K562 (cell line): ENCODE measurements around the gene KRR1. TPM values are rescaled to one million over a fixed set of nuclear protein-coding genes. Genes with fewer than 3 reads are reported as not detected.
A peak's percentile ranks its signal among the peaks of the same experiment; 100 is the strongest.

ENCODE experiments used
- CBX8 ChIP-seq: fragments of 200-600 bp; sonication (generic); IDR thresholded peaks from 2 replicates; pipeline ENCODE4 v1.6.1; 2012; ENCODE audit warnings: borderline replicate concordance, mixed run types, low read depth, mild to moderate bottlenecking, moderate library complexity, mixed read lengths, low read length, control low read depth, inconsistent platforms; ENCODE audit not compliant: poor library complexity, severe bottlenecking; ENCODE audit errors: extremely low read depth
- CTCFL ChIP-seq: IDR thresholded peaks from 2 replicates; pipeline ENCODE4 v1.6.1; 2011; ENCODE audit warnings: borderline replicate concordance, low read depth, mild to moderate bottlenecking, moderate library complexity, low read length; ENCODE audit not compliant: insufficient read depth, poor library complexity, severe bottlenecking
- EZH2 ChIP-seq: IDR thresholded peaks from 2 replicates; pipeline ENCODE4 v1.6.1; 2012; ENCODE audit warnings: low read depth, mild to moderate bottlenecking, inconsistent platforms, low read length, borderline replicate concordance
- FIP1L1 ChIP-seq: fragments of 200-400 bp; formaldehyde crosslinking; IDR thresholded peaks from 2 replicates; pipeline ENCODE4 v1.6.1; 2018; ENCODE audit warnings: mild to moderate bottlenecking, low read depth, low read length; ENCODE audit not compliant: poor library complexity, severe bottlenecking
- GATAD2B ChIP-seq: fragments of 450-650 bp; IDR thresholded peaks from 2 replicates; pipeline ENCODE4 v1.6.1; 2017; ENCODE audit warnings: mild to moderate bottlenecking, borderline replicate concordance
- KHSRP ChIP-seq: fragments of 450-650 bp; IDR thresholded peaks from 2 replicates; pipeline ENCODE4 v1.6.1; 2017
- MYBL2 ChIP-seq, 2 experiments: fragments of 450-650 bp in 1 of 2; sonication (generic) in 1 of 2; formaldehyde crosslinking in 1 of 2; IDR thresholded peaks; 2 replicates each; pipeline versions ENCODE4 v1.6.1 to v1.8.1; 2017 to 2022; ENCODE audit warnings: borderline replicate concordance in 1 of 2, inconsistent platforms in 1 of 2, low read depth in 1 of 2, mild to moderate bottlenecking in 1 of 2, missing genetic modification reagents in 1 of 2, moderate library complexity in 1 of 2
- NFE2 ChIP-seq: IDR thresholded peaks from 2 replicates; pipeline ENCODE4 v1.6.1; 2014; ENCODE audit warnings: antibody characterized with exemption, low read depth
- SIX5 ChIP-seq, 2 experiments: IDR thresholded peaks; 2 replicates each; pipeline ENCODE4 v1.6.1; 2011; ENCODE audit warnings: low read length in 2 of 2, borderline replicate concordance in 1 of 2, low read depth in 1 of 2, mild to moderate bottlenecking in 1 of 2, moderate library complexity in 1 of 2; ENCODE audit not compliant: insufficient read depth in 1 of 2
- SRSF3 ChIP-seq: fragments of 200-400 bp; formaldehyde crosslinking; IDR thresholded peaks from 2 replicates; pipeline ENCODE4 v1.6.1; 2016; ENCODE audit warnings: mild to moderate bottlenecking, low read length, moderate library complexity; ENCODE audit not compliant: insufficient read depth
- TOE1 ChIP-seq, 2 experiments: fragments of 450-650 bp in 1 of 2; sonication (generic) in 1 of 2; formaldehyde crosslinking in 1 of 2; IDR thresholded peaks; 2 replicates each; pipeline versions ENCODE4 v1.7.1 to v1.8.0; 2016 to 2022; ENCODE audit warnings: borderline replicate concordance in 2 of 2, mild to moderate bottlenecking in 2 of 2, antibody characterized with exemption in 1 of 2, inconsistent platforms in 1 of 2, low read depth in 1 of 2, missing genetic modification reagents in 1 of 2, moderate library complexity in 1 of 2
- VEZF1 ChIP-seq: fragments of 200-800 bp; sonication (Bioruptor generic); IDR thresholded peaks from 2 replicates; pipeline ENCODE4 v1.6.1; 2017; ENCODE audit warnings: missing genetic modification characterization, missing compliant biosample characterization
- ZNF143 ChIP-seq: sonication (generic); formaldehyde crosslinking; IDR thresholded peaks from 2 replicates; pipeline ENCODE4 v1.9.0; 2022; ENCODE audit warnings: mild to moderate bottlenecking, missing genetic modification reagents
- ZNF444 ChIP-seq: fragments of 250-450 bp; sonication (Bioruptor Pico); IDR thresholded peaks from 2 replicates; pipeline ENCODE4 v1.4.0; 2020; ENCODE audit warnings: mild to moderate bottlenecking, moderate library complexity
- ZNF785 ChIP-seq: fragments of 250-450 bp; sonication (Bioruptor Pico); IDR thresholded peaks from 2 replicates; pipeline ENCODE4 v1.4.0; 2020; ENCODE audit warnings: mild to moderate bottlenecking
- polyA plus RNA-seq, 8 experiments: library from polyadenylated mRNA; depleted of rRNA in 4 of 8; stranded (reverse) in 5 of 8; unstranded in 3 of 8; fragments of >200 nt; fragmentation: Nextera tagmentation in 2 of 8; fragmentation: Illumina TruSeq in 1 of 8; extraction: Ambion mirVana in 2 of 8; extraction: Trizol in 1 of 8; gene quantifications; 2 replicates each; pipeline versions ENCODE4 v1.2.1 to v1.2.3, GENCODE V29; 2011 to 2014; ENCODE audit warnings: inconsistent platforms in 1 of 8, missing spikeins in 1 of 8
- total RNA-seq, 7 experiments: library from RNA; depleted of rRNA in 6 of 7; stranded (reverse); fragments of >200 nt in 6 of 7; fragmentation: Illumina TruSeq in 2 of 7; extraction: Trizol in 2 of 7; gene quantifications; 2 replicates each; pipeline versions ENCODE4 v1.2.1 to v1.2.3, GENCODE V29; 2011 to 2021; ENCODE audit warnings: low replicate concordance in 1 of 7
- TF ChIP-seq, protein P1 (sequence below): sonication (generic); formaldehyde crosslinking; IDR thresholded peaks from 2 replicates; pipeline ENCODE4 v1.8.1; 2023; ENCODE audit warnings: mild to moderate bottlenecking, missing genetic modification reagents
- TF ChIP-seq, protein P2 (sequence below): fragments of 450-650 bp; IDR thresholded peaks from 2 replicates; pipeline ENCODE4 v1.6.1; 2016; ENCODE audit warnings: low read depth, mild to moderate bottlenecking, moderate library complexity

The KRR1 gene
- total and polyA plus RNA-seq, 9 of the 15 experiments (the other 6 are each of a cell fraction or from before 2014, with no cell fraction given) = 42.6 to 102 (median 61.0) TPM

- TF ChIP-seq, protein P1, sequence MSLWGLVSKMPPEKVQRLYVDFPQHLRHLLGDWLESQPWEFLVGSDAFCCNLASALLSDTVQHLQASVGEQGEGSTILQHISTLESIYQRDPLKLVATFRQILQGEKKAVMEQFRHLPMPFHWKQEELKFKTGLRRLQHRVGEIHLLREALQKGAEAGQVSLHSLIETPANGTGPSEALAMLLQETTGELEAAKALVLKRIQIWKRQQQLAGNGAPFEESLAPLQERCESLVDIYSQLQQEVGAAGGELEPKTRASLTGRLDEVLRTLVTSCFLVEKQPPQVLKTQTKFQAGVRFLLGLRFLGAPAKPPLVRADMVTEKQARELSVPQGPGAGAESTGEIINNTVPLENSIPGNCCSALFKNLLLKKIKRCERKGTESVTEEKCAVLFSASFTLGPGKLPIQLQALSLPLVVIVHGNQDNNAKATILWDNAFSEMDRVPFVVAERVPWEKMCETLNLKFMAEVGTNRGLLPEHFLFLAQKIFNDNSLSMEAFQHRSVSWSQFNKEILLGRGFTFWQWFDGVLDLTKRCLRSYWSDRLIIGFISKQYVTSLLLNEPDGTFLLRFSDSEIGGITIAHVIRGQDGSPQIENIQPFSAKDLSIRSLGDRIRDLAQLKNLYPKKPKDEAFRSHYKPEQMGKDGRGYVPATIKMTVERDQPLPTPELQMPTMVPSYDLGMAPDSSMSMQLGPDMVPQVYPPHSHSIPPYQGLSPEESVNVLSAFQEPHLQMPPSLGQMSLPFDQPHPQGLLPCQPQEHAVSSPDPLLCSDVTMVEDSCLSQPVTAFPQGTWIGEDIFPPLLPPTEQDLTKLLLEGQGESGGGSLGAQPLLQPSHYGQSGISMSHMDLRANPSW (CRISPR knock-in tag) = 0 out of 2 replicates have a peak, but pooled peaks have one; percentile 27
- TF ChIP-seq EZH2 (no peak), CBX8 (no peak), VEZF1 (no peak), ZNF785 (CRISPR knock-in tag) (no peak), KHSRP (no peak), SIX5 (IDR thresholded peaks at IDR 0.05; ENCODE audit: borderline replicate concordance in 1 of 2, insufficient read depth in 1 of 2, low read depth in 1 of 2, low read length in 2 of 2) (peak; percentile 57 to 74), FIP1L1 (no peak), ZNF143 (CRISPR knock-in tag) (peak; percentile 84), CTCFL (no peak), ZNF444 (CRISPR knock-in tag) (no peak), NFE2 (no peak), GATAD2B (0 out of 2 replicates have a peak, but pooled peaks have one; percentile 20), TOE1 (IDR thresholded peaks at IDR 0.05; ENCODE audit: borderline replicate concordance) (peak; percentile 56; the same call in 1 of the 2 replicates), TOE1 (CRISPR knock-in tag; IDR thresholded peaks at IDR 0.05; ENCODE audit: borderline replicate concordance, low read depth) (no peak), MYBL2 (IDR thresholded peaks at IDR 0.05; ENCODE audit: low read depth) (peak; percentile 82), MYBL2 (CRISPR knock-in tag; IDR thresholded peaks at IDR 0.05; ENCODE audit: borderline replicate concordance) (no peak), SRSF3 (no peak)
- TF ChIP-seq, protein P2, sequence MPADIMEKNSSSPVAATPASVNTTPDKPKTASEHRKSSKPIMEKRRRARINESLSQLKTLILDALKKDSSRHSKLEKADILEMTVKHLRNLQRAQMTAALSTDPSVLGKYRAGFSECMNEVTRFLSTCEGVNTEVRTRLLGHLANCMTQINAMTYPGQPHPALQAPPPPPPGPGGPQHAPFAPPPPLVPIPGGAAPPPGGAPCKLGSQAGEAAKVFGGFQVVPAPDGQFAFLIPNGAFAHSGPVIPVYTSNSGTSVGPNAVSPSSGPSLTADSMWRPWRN = no peak
Observed at GRCh38 chr12:75511116-75512048, at the start of gene KRR1 (continued).
